Measurements from ENCODE around the gene LRIT2. TPM values are rescaled to one million over a fixed set of nuclear protein-coding genes. Genes with fewer than 3 reads are reported as not detected.

LRIT2 gene
- total RNA-seq, 5 donors from 2014 or later (not counting 1 experiment from before 2014, with no cell fraction given) = not detected

DNA sequence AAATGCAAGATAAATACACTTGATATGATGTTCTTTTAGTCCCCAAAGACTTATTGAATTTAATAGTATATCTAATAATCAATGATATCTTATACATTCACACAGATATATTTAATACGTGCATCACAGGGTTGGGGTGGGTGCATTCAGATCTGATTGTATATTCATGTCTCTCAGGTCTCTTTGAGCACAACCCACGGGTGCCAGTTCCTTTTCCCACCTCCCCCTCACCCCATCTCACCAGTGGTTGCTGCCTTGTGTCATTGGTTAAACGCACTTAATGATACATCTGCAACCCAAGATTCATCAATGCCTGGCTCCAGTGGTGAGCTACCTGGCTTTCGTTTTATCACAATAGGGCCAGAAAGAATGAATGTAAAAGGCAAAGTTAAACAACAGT, 9.8 kb upstream of the LRIT2 start:
- no peak for DNase-seq

DNA sequence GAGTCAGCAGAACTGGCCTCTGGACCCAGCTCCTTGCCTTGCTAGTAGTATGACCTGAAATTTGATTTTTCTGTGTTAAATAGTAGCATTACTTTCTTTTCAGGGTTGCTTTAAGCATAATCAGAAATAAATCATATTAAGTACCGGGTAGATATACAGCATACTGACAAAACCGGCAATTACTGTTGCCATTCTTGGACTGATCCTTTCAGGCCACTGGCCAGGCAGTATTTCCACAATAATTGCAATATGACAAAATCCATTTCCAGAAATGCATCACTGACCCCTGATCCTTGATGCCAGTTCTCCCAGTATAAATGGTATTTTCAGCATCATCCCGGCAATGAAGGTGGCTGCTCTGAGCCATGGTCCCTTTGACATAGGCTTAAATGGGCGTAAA, 9.1 kb upstream of the LRIT2 start:
- Mint-ChIP-seq H3K9me3 (no peaks in the 10 kb centered on the region), H3K27ac (no peak overlapping the region), H3K27me3 (peaks cover 23 to 29% of the 10 kb centered on the region in 2 donors), H3K36me3 (no peaks in the 10 kb centered on the region), H3K4me1 (no peaks in the 10 kb centered on the region), H3K4me3 (no peak overlapping the region)
- DNase-seq (no peak), ATAC-seq (replicated peaks in 1 of 4) (no peak)
- Histone ChIP-seq H3K9me3 (no peaks in the 10 kb centered on the region), H3K4me3 (ENCODE audit: control insufficient read depth in 1 of 2, extremely low read depth in 1 of 2, low read length in 1 of 2) (no peak overlapping the region), H3K4me1 (ENCODE audit: control insufficient read depth in 1 of 2, extremely low read depth in 1 of 2, insufficient read depth in 2 of 2, low read length in 2 of 2) (no peaks in the 10 kb centered on the region), H3K27me3 (replicated peaks in 1 of 2; ENCODE audit: control insufficient read depth in 2 of 2, extremely low read depth in 1 of 2, insufficient read depth in 2 of 2, low read length in 1 of 2) (peaks cover 2 to 28% of the 10 kb centered on the region in 2 experiments), H3K27ac (ENCODE audit: low read length) (no peak overlapping the region), H3K36me3 (ENCODE audit: control insufficient read depth in 2 of 2, extremely low read depth in 1 of 2, insufficient read depth in 1 of 2, low read length in 1 of 2) (no peaks in the 10 kb centered on the region)
- ChIA-PET CTCF (no interaction called here), POLR2A (no interaction called here)
- WGBS (ENCODE audit: insufficient coverage) = 76% methylated on average over 3 of the region's 4 CpGs

More for the DNA sequence above, 9.8 kb upstream of the LRIT2 start:
- H3K36me3 ChIP-seq (ENCODE audit: control insufficient read depth in 2 of 2, extremely low read depth in 1 of 2, insufficient read depth in 1 of 2, low read length in 1 of 2) = no peaks in the 10 kb centered on the region
- H3K4me3 ChIP-seq (ENCODE audit: control insufficient read depth in 1 of 2, extremely low read depth in 1 of 2, low read length in 1 of 2) = no peak overlapping the region
- H3K27me3 ChIP-seq (replicated peaks in 1 of 2; ENCODE audit: control insufficient read depth in 2 of 2, extremely low read depth in 1 of 2, insufficient read depth in 2 of 2, low read length in 1 of 2) = peaks cover 0 to 28% of the 10 kb centered on the region in 2 experiments
- Mint-ChIP-seq H3K27ac (no peak overlapping the region), H3K4me3 (no peak overlapping the region), H3K4me1 (no peaks in the 10 kb centered on the region), H3K27me3 (peaks cover 23 to 26% of the 10 kb centered on the region in 2 donors), H3K36me3 (no peaks in the 10 kb centered on the region), H3K9me3 (no peaks in the 10 kb centered on the region)
- ChIA-PET CTCF (interaction anchor here in 1 of 2 donors (0.6 kb wide), 1 partner anchor 13 kb away, joined by 3 read pairs; no protein-coding TSS in a partner anchor), POLR2A (interaction anchor here in 1 of 2 donors (0.6 kb wide), 1 partner anchor 767 kb away, joined by 3 read pairs; no protein-coding TSS in a partner anchor)
- H3K4me1 ChIP-seq (ENCODE audit: control insufficient read depth in 1 of 2, extremely low read depth in 1 of 2, insufficient read depth in 2 of 2, low read length in 2 of 2) = no peaks in the 10 kb centered on the region
- H3K27ac ChIP-seq (ENCODE audit: low read length) = no peak overlapping the region
- no peaks in the 10 kb centered on the region for H3K9me3 ChIP-seq
- ATAC-seq (replicated peaks in 1 of 4) = no peak
- no CpG with 5 or more reads among the region's 4 CpGs for WGBS (ENCODE audit: insufficient coverage)

DNA sequence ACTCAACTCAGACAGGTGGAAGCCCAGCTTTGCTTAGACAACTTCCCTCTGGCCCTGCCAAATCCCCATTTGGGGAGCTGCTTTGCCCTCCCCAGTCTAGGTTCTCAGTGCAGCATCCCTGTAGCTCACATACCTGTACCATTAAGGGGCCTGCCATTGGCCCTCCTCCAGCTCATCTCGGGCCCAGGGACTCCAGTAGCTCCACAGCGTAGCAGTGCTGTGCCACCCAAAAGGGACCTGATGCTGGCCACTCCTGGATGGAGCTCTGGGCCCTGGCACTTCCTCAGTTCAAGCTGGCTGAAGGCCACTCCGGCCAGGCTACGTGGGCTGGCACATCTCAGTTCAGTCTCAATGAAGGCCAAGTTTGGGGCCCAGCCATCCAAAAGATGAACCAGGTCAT, 8.6 kb upstream of the LRIT2 start:
- Histone ChIP-seq H3K27me3 (replicated peaks in 1 of 2; ENCODE audit: control insufficient read depth in 2 of 2, extremely low read depth in 1 of 2, insufficient read depth in 2 of 2, low read length in 1 of 2) (peaks cover 4 to 28% of the 10 kb centered on the region in 2 experiments), H3K27ac (ENCODE audit: low read length) (no peak overlapping the region), H3K36me3 (ENCODE audit: control insufficient read depth in 2 of 2, extremely low read depth in 1 of 2, insufficient read depth in 1 of 2, low read length in 1 of 2) (no peaks in the 10 kb centered on the region), H3K9me3 (no peaks in the 10 kb centered on the region), H3K4me1 (ENCODE audit: control insufficient read depth in 1 of 2, extremely low read depth in 1 of 2, insufficient read depth in 2 of 2, low read length in 2 of 2) (no peaks in the 10 kb centered on the region), H3K4me3 (ENCODE audit: control insufficient read depth in 1 of 2, extremely low read depth in 1 of 2, low read length in 1 of 2) (no peak overlapping the region)
- WGBS (ENCODE audit: insufficient coverage) = 84% methylated on average over 4 of the region's 4 CpGs
- Mint-ChIP-seq H3K36me3 (no peaks in the 10 kb centered on the region), H3K4me3 (no peak overlapping the region), H3K27me3 (peaks cover 19 to 31% of the 10 kb centered on the region in 2 donors), H3K9me3 (no peaks in the 10 kb centered on the region), H3K27ac (no peak overlapping the region), H3K4me1 (no peaks in the 10 kb centered on the region)
- DNase-seq = no peak
- CTCF ChIA-PET = no interaction called here
- ATAC-seq (replicated peaks in 1 of 4) = no peak
- POLR2A ChIA-PET = no interaction called here

DNA sequence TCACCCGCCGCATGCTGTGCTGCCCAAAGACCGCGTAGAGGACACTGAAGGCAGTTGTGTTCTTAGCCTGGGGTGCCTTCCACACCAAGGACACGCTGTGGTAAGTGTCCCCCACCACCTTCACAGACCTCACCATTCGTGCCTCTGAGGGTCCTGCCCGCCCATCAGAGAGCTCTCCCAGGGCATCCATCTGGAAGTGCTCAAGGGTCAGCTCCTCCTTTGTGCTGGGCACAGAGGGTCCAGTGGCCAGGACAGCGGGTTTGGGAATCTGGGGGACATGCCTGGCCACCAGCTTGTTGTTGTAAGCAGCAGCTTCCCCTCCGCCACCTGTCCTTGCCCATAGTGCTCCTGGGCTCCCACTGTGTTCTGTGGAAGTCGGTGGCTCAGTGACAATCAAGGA, 7.0 kb upstream of the LRIT2 start:
- Mint-ChIP-seq H3K27ac (no peak overlapping the region), H3K27me3 (peaks cover 23 to 35% of the 10 kb centered on the region in 2 donors), H3K4me1 (no peaks in the 10 kb centered on the region), H3K9me3 (no peaks in the 10 kb centered on the region), H3K4me3 (no peak overlapping the region), H3K36me3 (no peaks in the 10 kb centered on the region)
- Histone ChIP-seq H3K27me3 (replicated peaks in 1 of 2; ENCODE audit: control insufficient read depth in 2 of 2, extremely low read depth in 1 of 2, insufficient read depth in 2 of 2, low read length in 1 of 2) (peaks cover 4 to 23% of the 10 kb centered on the region in 2 experiments), H3K4me1 (ENCODE audit: control insufficient read depth in 1 of 2, extremely low read depth in 1 of 2, insufficient read depth in 2 of 2, low read length in 2 of 2) (no peaks in the 10 kb centered on the region), H3K9me3 (no peaks in the 10 kb centered on the region), H3K27ac (ENCODE audit: low read length) (no peak overlapping the region), H3K4me3 (ENCODE audit: control insufficient read depth in 1 of 2, extremely low read depth in 1 of 2, low read length in 1 of 2) (no peak overlapping the region), H3K36me3 (ENCODE audit: control insufficient read depth in 2 of 2, extremely low read depth in 1 of 2, insufficient read depth in 1 of 2, low read length in 1 of 2) (no peaks in the 10 kb centered on the region)
- ATAC-seq (replicated peaks in 1 of 4) (no peak), DNase-seq (no peak)
- 65% methylated on average over 10 of the region's 10 CpGs for WGBS (ENCODE audit: insufficient coverage)
- ChIA-PET CTCF (no interaction called here), POLR2A (no interaction called here)

DNA sequence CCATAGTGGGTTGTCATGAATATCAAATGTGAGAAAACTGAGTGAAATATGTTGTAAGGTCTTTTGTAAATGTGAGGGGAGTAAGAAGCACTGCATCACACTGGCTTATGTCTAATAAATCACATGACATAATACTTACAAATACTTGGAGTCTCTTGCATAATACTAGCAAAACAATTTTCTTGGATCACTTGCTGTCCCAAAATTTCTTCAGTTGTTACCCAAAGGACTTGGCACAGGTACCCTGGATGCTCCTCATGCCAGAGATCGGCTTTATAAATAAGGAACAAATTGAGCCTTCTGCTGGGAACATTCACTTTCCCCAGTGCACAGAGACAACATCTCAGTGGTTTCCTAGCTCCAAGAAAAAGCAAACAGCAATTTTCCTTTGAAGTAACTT, 5.0 kb upstream of the LRIT2 start:
- Histone ChIP-seq H3K27ac (ENCODE audit: low read length) (no peak overlapping the region), H3K36me3 (ENCODE audit: control insufficient read depth in 2 of 2, extremely low read depth in 1 of 2, insufficient read depth in 1 of 2, low read length in 1 of 2) (no peaks in the 10 kb centered on the region), H3K4me3 (ENCODE audit: control insufficient read depth in 1 of 2, extremely low read depth in 1 of 2, low read length in 1 of 2) (no peak overlapping the region), H3K4me1 (ENCODE audit: control insufficient read depth in 1 of 2, extremely low read depth in 1 of 2, insufficient read depth in 2 of 2, low read length in 2 of 2) (no peaks in the 10 kb centered on the region), H3K9me3 (no peaks in the 10 kb centered on the region), H3K27me3 (replicated peaks in 1 of 2; ENCODE audit: control insufficient read depth in 2 of 2, extremely low read depth in 1 of 2, insufficient read depth in 2 of 2, low read length in 1 of 2) (peaks cover 4 to 17% of the 10 kb centered on the region in 2 experiments)
- no peaks in the 10 kb centered on the region for H3K9me3 Mint-ChIP-seq
- DNase-seq (no peak), ATAC-seq (replicated peaks in 1 of 4) (no peak)
- H3K36me3 Mint-ChIP-seq = no peaks in the 10 kb centered on the region
- H3K4me3 Mint-ChIP-seq = no peak overlapping the region
- no peak overlapping the region for H3K27ac Mint-ChIP-seq
- POLR2A ChIA-PET = interaction anchor here in 1 of 2 donors (0.6 kb wide), 1 partner anchor 274 kb away, joined by 5 read pairs; no protein-coding TSS in a partner anchor
- CTCF ChIA-PET = no interaction called here
- H3K27me3 Mint-ChIP-seq = peaks cover 16 to 40% of the 10 kb centered on the region in 2 donors
- no peaks in the 10 kb centered on the region for H3K4me1 Mint-ChIP-seq
- whole genome bisulfite sequencing (ENCODE audit: insufficient coverage) = 100% methylated on average over 1 of the region's 1 CpG

DNA sequence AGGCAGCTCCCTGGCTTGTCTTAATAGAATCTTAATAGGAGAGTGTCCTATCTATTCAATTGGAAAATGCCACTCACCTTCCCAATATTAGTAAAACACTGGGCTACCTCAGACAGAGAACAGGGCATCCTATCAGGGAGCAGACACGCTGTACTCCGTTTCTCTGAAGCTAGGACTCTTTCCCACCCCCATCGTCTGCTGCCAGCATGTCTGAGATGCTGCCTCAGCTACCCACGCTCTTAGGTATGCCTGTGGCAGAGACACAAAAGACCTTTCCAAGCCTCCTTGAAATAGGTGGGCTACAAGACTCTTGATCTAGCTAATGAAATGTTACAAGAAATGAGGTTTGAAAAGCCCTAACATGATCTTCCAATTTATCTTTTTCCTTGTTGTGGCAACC, 2.5 kb upstream of the LRIT2 start:
- H3K9me3 ChIP-seq = no peaks in the 10 kb centered on the region
- Mint-ChIP-seq H3K4me1 (no peaks in the 10 kb centered on the region), H3K9me3 (no peaks in the 10 kb centered on the region), H3K27me3 (peaks cover 18 to 45% of the 10 kb centered on the region in 2 donors), H3K36me3 (no peaks in the 10 kb centered on the region), H3K27ac (no peak overlapping the region), H3K4me3 (no peak overlapping the region)
- ChIA-PET POLR2A (no interaction called here), CTCF (no interaction called here)
- peaks cover 4 to 22% of the 10 kb centered on the region in 2 experiments for H3K27me3 ChIP-seq (replicated peaks in 1 of 2; ENCODE audit: control insufficient read depth in 2 of 2, extremely low read depth in 1 of 2, insufficient read depth in 2 of 2, low read length in 1 of 2)
- 64% methylated on average over 2 of the region's 4 CpGs for WGBS (ENCODE audit: insufficient coverage)
- DNase-seq (no peak), ATAC-seq (replicated peaks in 1 of 4) (no peak)
- no peak overlapping the region for H3K27ac ChIP-seq (ENCODE audit: low read length)
- no peaks in the 10 kb centered on the region for H3K36me3 ChIP-seq (ENCODE audit: control insufficient read depth in 2 of 2, extremely low read depth in 1 of 2, insufficient read depth in 1 of 2, low read length in 1 of 2)
- no peaks in the 10 kb centered on the region for H3K4me1 ChIP-seq (ENCODE audit: control insufficient read depth in 1 of 2, extremely low read depth in 1 of 2, insufficient read depth in 2 of 2, low read length in 2 of 2)
- no peak overlapping the region for H3K4me3 ChIP-seq (ENCODE audit: control insufficient read depth in 1 of 2, extremely low read depth in 1 of 2, low read length in 1 of 2)

DNA sequence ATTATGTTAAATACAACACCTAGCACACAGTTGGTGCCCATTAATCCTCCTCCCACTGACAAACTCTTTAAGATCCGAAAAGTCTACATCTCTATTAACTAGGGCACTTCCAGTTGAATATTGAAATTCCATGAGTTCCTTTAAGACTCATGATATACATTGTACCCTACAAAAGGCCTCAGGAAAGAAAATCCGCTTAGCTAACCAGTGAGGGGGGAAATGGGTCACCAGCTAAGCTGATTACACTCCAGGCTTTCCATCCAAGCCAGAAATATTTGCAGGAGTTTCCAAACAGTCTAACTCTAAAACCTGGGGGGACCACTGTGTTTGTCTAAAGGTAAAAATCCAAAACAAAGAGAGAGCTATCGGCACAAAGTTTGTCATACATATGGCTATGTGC, 1.3 kb upstream of the LRIT2 start:
- Histone ChIP-seq H3K36me3 (ENCODE audit: control insufficient read depth in 2 of 2, extremely low read depth in 1 of 2, insufficient read depth in 1 of 2, low read length in 1 of 2) (no peaks in the 10 kb centered on the region), H3K4me1 (ENCODE audit: control insufficient read depth in 1 of 2, extremely low read depth in 1 of 2, insufficient read depth in 2 of 2, low read length in 2 of 2) (no peaks in the 10 kb centered on the region), H3K4me3 (ENCODE audit: control insufficient read depth in 1 of 2, extremely low read depth in 1 of 2, low read length in 1 of 2) (no peak overlapping the region), H3K9me3 (no peaks in the 10 kb centered on the region), H3K27ac (ENCODE audit: low read length) (no peak overlapping the region), H3K27me3 (replicated peaks in 1 of 2; ENCODE audit: control insufficient read depth in 2 of 2, extremely low read depth in 1 of 2, insufficient read depth in 2 of 2, low read length in 1 of 2) (peaks cover 4 to 21% of the 10 kb centered on the region in 2 experiments)
- 100% methylated on average over 1 of the region's 3 CpGs for WGBS (ENCODE audit: insufficient coverage)
- DNase-seq (no peak), ATAC-seq (replicated peaks in 1 of 4) (no peak)
- Mint-ChIP-seq H3K36me3 (no peaks in the 10 kb centered on the region), H3K27ac (no peak overlapping the region), H3K4me3 (no peak overlapping the region), H3K27me3 (peaks cover 29 to 42% of the 10 kb centered on the region in 2 donors), H3K9me3 (no peaks in the 10 kb centered on the region), H3K4me1 (no peaks in the 10 kb centered on the region)
- POLR2A ChIA-PET = no interaction called here
- CTCF ChIA-PET = interaction anchor here in 1 of 2 donors (0.7 kb wide), 1 partner anchor 277 kb away, joined by 3 read pairs; no protein-coding TSS in a partner anchor

All from T-cell (primary cell).